ENCODE data around the gene MTPN. TPM values are rescaled to one million over a fixed set of nuclear protein-coding genes. Genes with fewer than 3 reads are reported as not detected.

MTPN gene
- total and polyA plus RNA-seq, 10 of the 15 experiments (the other 5 are each of a cell fraction or from before 2014, with no cell fraction given) = 38.7 to 146 (median 85.4) TPM

DNA sequence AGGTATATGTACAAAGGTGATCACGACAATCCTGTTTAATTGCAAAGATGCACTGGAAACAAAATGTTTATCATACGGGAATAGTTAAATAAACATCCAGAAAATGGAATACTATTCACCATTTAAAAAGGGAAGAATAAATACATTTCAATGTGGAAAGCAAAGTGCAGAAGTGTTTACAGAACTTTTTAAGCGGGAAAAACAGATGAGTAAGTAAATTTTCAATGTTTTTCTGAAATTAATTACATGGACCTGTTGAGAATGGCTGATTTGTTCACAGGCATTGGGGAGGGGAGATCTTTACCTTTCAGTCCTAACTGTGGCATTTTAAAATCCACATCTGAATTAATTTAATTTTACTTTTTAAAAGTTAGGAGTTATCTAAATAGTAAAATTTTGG is 7.1 kb downstream of the MTPN start:
- H3K36me3 ChIP-seq (ENCODE audit: control insufficient read depth in 2 of 2, insufficient read depth in 2 of 2, low read length in 1 of 2) = peaks cover 0 to 14% of the 10 kb centered on the region in 2 experiments; a peak in 2 of 4 replicates
- no peaks in the 10 kb centered on the region for H3K27me3 ChIP-seq (replicated peaks in 1 of 2; ENCODE audit: control insufficient read depth in 2 of 2, insufficient read depth in 2 of 2, low read length in 1 of 2)
- no peaks in the 10 kb centered on the region; the same call in 2 of the 3 replicates for H3K9me3 ChIP-seq (replicated peaks; ENCODE audit: control insufficient read depth, insufficient read depth, low read length)
- ATAC-seq = no peak
- no peak overlapping the region for H2AFZ ChIP-seq (ENCODE audit: control insufficient read depth, low read depth, low read length)
- H3K27ac ChIP-seq (ENCODE audit: control insufficient read depth, insufficient read depth) = no peak overlapping the region
- SMC1A ChIA-PET (ENCODE audit: uncharacterized antibody, unreplicated experiment) = interaction anchor here (1.1 to 2.0 kb wide), 3 partner anchors 8 to 27 kb away, joined by 5 to 9 read pairs (median 7); no protein-coding TSS in a partner anchor
- in situ Hi-C loops (cut with MboI) = loop anchor here (10.0 to 25.0 kb wide), 2 partner anchors 305 to 983 kb away; partner anchors contain the start of genes AGBL3 and STMP1
- 88% methylated on average over 3 of the region's 3 CpGs for WGBS (ENCODE audit: insufficient coverage, insufficient replicate concordance, low lambda C conversion rate, missing lambda C conversion rate)
- intact Hi-C loops (cut with micrococcal nuclease; ENCODE audit: unreplicated experiment) = loop anchor here (5.0 to 10.0 kb wide), 4 partner anchors 33 to 465 kb away; partner anchors contain the start of gene STMP1
- peak overlapping the region; percentile 0; the same call in 1 of the 2 replicates for H3K4me3 ChIP-seq
- CTCF ChIA-PET = no interaction called here
- no TSS peak for BruUV-seq (replicated peaks)
- peaks cover 93% of the 10 kb centered on the region for H3K79me2 ChIP-seq (ENCODE audit: control insufficient read depth, insufficient read depth, low read length)
- H4K20me1 ChIP-seq (ENCODE audit: control insufficient read depth, insufficient read depth) = 0 out of 2 replicates have a peak, but pooled peaks cover 3% of the 10 kb centered on the region
- H3K4me1 ChIP-seq (ENCODE audit: control insufficient read depth, insufficient read depth, low read length) = peaks cover 20% of the 10 kb centered on the region; the same call in 1 of the 2 replicates
- POLR2A ChIA-PET = no interaction called here
- peak overlapping the region; percentile 30; the same call in 1 of the 2 replicates for H3K4me2 ChIP-seq (ENCODE audit: control insufficient read depth, insufficient read depth)
- no peak for DNase-seq (ENCODE audit: low read depth, low spot score)
- RAD21 ChIA-PET (ENCODE audit: unreplicated experiment) = interaction anchor here (0.8 to 1.0 kb wide), 2 partner anchors 19 to 27 kb away, joined by 3 to 4 read pairs; no protein-coding TSS in a partner anchor
- no peak overlapping the region for H3K9ac ChIP-seq (ENCODE audit: control insufficient read depth, insufficient read depth, low read length)
- no peak for FAIRE-seq
- TF ChIP-seq FOXM1 (IDR thresholded peaks at IDR 0.05; ENCODE audit: low read depth, low read length) = no peak
- no peak for TF ChIP-seq GATAD2B (conservative IDR thresholded peaks at IDR 0.05; ENCODE audit: low read depth)
- no peak for TF ChIP-seq YY1 (IDR thresholded peaks at IDR 0.05; ENCODE audit: low read depth, low read length)
- TF ChIP-seq RAD51 (IDR thresholded peaks at IDR 0.05) = no peak
- TF ChIP-seq SMARCA5 (IDR thresholded peaks at IDR 0.05) = no peak
- TF ChIP-seq, protein P1, sequence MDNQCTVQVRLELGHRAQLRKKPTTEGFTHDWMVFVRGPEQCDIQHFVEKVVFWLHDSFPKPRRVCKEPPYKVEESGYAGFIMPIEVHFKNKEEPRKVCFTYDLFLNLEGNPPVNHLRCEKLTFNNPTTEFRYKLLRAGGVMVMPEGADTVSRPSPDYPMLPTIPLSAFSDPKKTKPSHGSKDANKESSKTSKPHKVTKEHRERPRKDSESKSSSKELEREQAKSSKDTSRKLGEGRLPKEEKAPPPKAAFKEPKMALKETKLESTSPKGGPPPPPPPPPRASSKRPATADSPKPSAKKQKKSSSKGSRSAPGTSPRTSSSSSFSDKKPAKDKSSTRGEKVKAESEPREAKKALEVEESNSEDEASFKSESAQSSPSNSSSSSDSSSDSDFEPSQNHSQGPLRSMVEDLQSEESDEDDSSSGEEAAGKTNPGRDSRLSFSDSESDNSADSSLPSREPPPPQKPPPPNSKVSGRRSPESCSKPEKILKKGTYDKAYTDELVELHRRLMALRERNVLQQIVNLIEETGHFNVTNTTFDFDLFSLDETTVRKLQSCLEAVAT (IDR thresholded peaks at IDR 0.05) = no peak
- TF ChIP-seq KLF5 (IDR thresholded peaks at IDR 0.05; ENCODE audit: partially characterized antibody) = no peak
- no peak for TF ChIP-seq MEF2A (IDR thresholded peaks at IDR 0.05; ENCODE audit: insufficient read depth, low read depth, low read length)
- TF ChIP-seq, protein P2, sequence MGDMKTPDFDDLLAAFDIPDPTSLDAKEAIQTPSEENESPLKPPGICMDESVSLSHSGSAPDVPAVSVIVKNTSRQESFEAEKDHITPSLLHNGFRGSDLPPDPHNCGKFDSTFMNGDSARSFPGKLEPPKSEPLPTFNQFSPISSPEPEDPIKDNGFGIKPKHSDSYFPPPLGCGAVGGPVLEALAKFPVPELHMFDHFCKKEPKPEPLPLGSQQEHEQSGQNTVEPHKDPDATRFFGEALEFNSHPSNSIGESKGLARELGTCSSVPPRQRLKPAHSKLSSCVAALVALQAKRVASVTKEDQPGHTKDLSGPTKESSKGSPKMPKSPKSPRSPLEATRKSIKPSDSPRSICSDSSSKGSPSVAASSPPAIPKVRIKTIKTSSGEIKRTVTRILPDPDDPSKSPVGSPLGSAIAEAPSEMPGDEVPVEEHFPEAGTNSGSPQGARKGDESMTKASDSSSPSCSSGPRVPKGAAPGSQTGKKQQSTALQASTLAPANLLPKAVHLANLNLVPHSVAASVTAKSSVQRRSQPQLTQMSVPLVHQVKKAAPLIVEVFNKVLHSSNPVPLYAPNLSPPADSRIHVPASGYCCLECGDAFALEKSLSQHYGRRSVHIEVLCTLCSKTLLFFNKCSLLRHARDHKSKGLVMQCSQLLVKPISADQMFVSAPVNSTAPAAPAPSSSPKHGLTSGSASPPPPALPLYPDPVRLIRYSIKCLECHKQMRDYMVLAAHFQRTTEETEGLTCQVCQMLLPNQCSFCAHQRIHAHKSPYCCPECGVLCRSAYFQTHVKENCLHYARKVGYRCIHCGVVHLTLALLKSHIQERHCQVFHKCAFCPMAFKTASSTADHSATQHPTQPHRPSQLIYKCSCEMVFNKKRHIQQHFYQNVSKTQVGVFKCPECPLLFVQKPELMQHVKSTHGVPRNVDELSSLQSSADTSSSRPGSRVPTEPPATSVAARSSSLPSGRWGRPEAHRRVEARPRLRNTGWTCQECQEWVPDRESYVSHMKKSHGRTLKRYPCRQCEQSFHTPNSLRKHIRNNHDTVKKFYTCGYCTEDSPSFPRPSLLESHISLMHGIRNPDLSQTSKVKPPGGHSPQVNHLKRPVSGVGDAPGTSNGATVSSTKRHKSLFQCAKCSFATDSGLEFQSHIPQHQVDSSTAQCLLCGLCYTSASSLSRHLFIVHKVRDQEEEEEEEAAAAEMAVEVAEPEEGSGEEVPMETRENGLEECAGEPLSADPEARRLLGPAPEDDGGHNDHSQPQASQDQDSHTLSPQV (IDR thresholded peaks at IDR 0.05) = no peak
- TF ChIP-seq CBFB (IDR thresholded peaks at IDR 0.05; ENCODE audit: low read depth) = no peak
- TF ChIP-seq, protein P3, sequence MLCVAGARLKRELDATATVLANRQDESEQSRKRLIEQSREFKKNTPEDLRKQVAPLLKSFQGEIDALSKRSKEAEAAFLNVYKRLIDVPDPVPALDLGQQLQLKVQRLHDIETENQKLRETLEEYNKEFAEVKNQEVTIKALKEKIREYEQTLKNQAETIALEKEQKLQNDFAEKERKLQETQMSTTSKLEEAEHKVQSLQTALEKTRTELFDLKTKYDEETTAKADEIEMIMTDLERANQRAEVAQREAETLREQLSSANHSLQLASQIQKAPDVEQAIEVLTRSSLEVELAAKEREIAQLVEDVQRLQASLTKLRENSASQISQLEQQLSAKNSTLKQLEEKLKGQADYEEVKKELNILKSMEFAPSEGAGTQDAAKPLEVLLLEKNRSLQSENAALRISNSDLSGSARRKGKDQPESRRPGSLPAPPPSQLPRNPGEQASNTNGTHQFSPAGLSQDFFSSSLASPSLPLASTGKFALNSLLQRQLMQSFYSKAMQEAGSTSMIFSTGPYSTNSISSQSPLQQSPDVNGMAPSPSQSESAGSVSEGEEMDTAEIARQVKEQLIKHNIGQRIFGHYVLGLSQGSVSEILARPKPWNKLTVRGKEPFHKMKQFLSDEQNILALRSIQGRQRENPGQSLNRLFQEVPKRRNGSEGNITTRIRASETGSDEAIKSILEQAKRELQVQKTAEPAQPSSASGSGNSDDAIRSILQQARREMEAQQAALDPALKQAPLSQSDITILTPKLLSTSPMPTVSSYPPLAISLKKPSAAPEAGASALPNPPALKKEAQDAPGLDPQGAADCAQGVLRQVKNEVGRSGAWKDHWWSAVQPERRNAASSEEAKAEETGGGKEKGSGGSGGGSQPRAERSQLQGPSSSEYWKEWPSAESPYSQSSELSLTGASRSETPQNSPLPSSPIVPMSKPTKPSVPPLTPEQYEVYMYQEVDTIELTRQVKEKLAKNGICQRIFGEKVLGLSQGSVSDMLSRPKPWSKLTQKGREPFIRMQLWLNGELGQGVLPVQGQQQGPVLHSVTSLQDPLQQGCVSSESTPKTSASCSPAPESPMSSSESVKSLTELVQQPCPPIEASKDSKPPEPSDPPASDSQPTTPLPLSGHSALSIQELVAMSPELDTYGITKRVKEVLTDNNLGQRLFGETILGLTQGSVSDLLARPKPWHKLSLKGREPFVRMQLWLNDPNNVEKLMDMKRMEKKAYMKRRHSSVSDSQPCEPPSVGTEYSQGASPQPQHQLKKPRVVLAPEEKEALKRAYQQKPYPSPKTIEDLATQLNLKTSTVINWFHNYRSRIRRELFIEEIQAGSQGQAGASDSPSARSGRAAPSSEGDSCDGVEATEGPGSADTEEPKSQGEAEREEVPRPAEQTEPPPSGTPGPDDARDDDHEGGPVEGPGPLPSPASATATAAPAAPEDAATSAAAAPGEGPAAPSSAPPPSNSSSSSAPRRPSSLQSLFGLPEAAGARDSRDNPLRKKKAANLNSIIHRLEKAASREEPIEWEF (IDR thresholded peaks at IDR 0.05; ENCODE audit: insufficient replicate concordance, low read depth, low read length) = no peak
- no peak for TF ChIP-seq SPI1 (IDR thresholded peaks at IDR 0.05; ENCODE audit: borderline replicate concordance, insufficient read depth, low read depth, low read length)
- TF ChIP-seq POLR2AphosphoS5 (IDR thresholded peaks at IDR 0.05; ENCODE audit: low read length) = no peak
- no peak for TF ChIP-seq IKZF2 (IDR thresholded peaks at IDR 0.05)

Measured in GM12878 (cell line).